ENCODE results near the gene PLA2G4B. TPM values are rescaled to one million over a fixed set of nuclear protein-coding genes. Genes with fewer than 3 reads are reported as not detected.

Gene PLA2G4B
- total and polyA plus RNA-seq, 10 of the 15 experiments (the other 5 are each of a cell fraction or from before 2014, with no cell fraction given): 0.22 to 6.6 (median 2.9) TPM

GRCh38 chr15:41790169-41790568 is 48.5 kb upstream of the PLA2G4B start (continued):
- TF ChIP-seq ZNF592 (IDR thresholded peaks at IDR 0.05): no peak
- TF ChIP-seq TCF7 (IDR thresholded peaks at IDR 0.05; ENCODE audit: borderline replicate concordance): no peak

- Histone ChIP-seq H3K9me3 (replicated peaks; ENCODE audit: control insufficient read depth, insufficient read depth, low read length) (no peaks in the 10 kb centered on the region), H3K79me2 (ENCODE audit: control insufficient read depth, insufficient read depth, low read length) (peaks cover 27% of the 10 kb centered on the region), H3K9ac (ENCODE audit: control insufficient read depth, insufficient read depth, low read length) (no peak overlapping the region), H3K4me1 (ENCODE audit: control insufficient read depth, insufficient read depth, low read length) (peaks cover 33% of the 10 kb centered on the region), H3K27ac (ENCODE audit: control insufficient read depth, insufficient read depth) (peak overlapping the region; percentile 64), H3K4me3 (no peak overlapping the region), H3K27me3 (replicated peaks in 1 of 2; ENCODE audit: control insufficient read depth in 2 of 2, insufficient read depth in 2 of 2, low read length in 1 of 2) (no peaks in the 10 kb centered on the region), H2AFZ (ENCODE audit: control insufficient read depth, low read depth, low read length) (peak overlapping the region; percentile 37; the same call in 1 of the 2 replicates), H4K20me1 (ENCODE audit: control insufficient read depth, insufficient read depth) (no peaks in the 10 kb centered on the region), H3K36me3 (ENCODE audit: control insufficient read depth in 2 of 2, insufficient read depth in 2 of 2, low read length in 1 of 2) (no peaks in the 10 kb centered on the region; a peak in 1 of 4 replicates), H3K4me2 (ENCODE audit: control insufficient read depth, insufficient read depth) (peak overlapping the region; percentile 67)
- no peak for DNase-seq (ENCODE audit: low read depth, low spot score)
- no peak for FAIRE-seq
- intact Hi-C loops (cut with micrococcal nuclease; ENCODE audit: unreplicated experiment) (loop anchor here (2.0 kb wide), 1 partner anchor 16 kb away; the partner anchor contains the start of gene MAPKBP1), in situ Hi-C loops (cut with MboI) (no loop called here)
- ATAC-seq: peak; percentile 73
- whole genome bisulfite sequencing (ENCODE audit: insufficient coverage, insufficient replicate concordance, low lambda C conversion rate, missing lambda C conversion rate): 54% methylated on average over 5 of the region's 5 CpGs
- ChIA-PET POLR2A (interaction anchor here (0.5 to 12.8 kb wide), 3 partner anchors 8 to 1440 kb away, joined by 3 to 170 read pairs (median 4); partner anchors contain the start of gene MAPKBP1), SMC1A (ENCODE audit: uncharacterized antibody, unreplicated experiment) (interaction anchor here (0.6 to 12.8 kb wide), 9 partner anchors 8 to 325 kb away, joined by 3 to 189 read pairs (median 3); partner anchors contain the start of gene MAPKBP1), CTCF (interaction anchor here (2.0 to 12.6 kb wide), 2 partner anchors 16 to 20 kb away, joined by 9 to 179 read pairs; partner anchors contain the start of gene MAPKBP1), RAD21 (ENCODE audit: unreplicated experiment) (interaction anchor here (12.8 kb wide), 1 partner anchor 14 kb away, joined by 169 read pairs; the partner anchor contains the start of gene MAPKBP1)
- BruUV-seq (replicated peaks): no TSS peak
- TF ChIP-seq ZNF207 (IDR thresholded peaks at IDR 0.05; ENCODE audit: borderline replicate concordance) (no peak), MTA2 (IDR thresholded peaks at IDR 0.05; ENCODE audit: low read depth) (0 out of 2 replicates have a peak, but pooled peaks have one; percentile 11), SMC3 (IDR thresholded peaks at IDR 0.05; ENCODE audit: borderline replicate concordance, low read length) (no peak), ZSCAN29 (IDR thresholded peaks at IDR 0.05) (no peak), IKZF1 (conservative IDR thresholded peaks at IDR 0.05) (peak; percentile 51; the same call in 1 of the 2 replicates), BHLHE40 (IDR thresholded peaks at IDR 0.05; ENCODE audit: borderline replicate concordance in 1 of 2, low read depth in 2 of 2, low read length in 1 of 2) (peak; percentile 65 to 73), SMARCA5 (IDR thresholded peaks at IDR 0.05) (0 out of 2 replicates have a peak, but pooled peaks have one; percentile 44), EED (IDR thresholded peaks at IDR 0.05; ENCODE audit: low read depth) (peak; percentile 41), ZZZ3 (IDR thresholded peaks at IDR 0.05; ENCODE audit: control insufficient read depth, insufficient read length, low read depth) (no peak), IKZF2 (IDR thresholded peaks at IDR 0.05) (peak; percentile 48 to 49; a peak in 1 of 4 replicates), ZBED1 (IDR thresholded peaks at IDR 0.05; ENCODE audit: borderline replicate concordance) (no peak), RUNX3 (IDR thresholded peaks at IDR 0.05; ENCODE audit: low read length) (peak; percentile 34; the same call in 1 of the 2 replicates), RELB (IDR thresholded peaks at IDR 0.05; ENCODE audit: low read depth) (0 out of 2 replicates have a peak, but pooled peaks have one; percentile 37), ATF7 (IDR thresholded peaks at IDR 0.05; ENCODE audit: low read depth) (0 out of 2 replicates have a peak, but pooled peaks have one; percentile 14)
Measured at GRCh38 chr15:41790756-41791546, 47.7 kb upstream of the PLA2G4B start.

All from GM12878 (cell line).